Measurements from ENCODE around the gene SHISA4.
"Not testable (repeated sequence)": the region's sequence is repeated elsewhere in the genome, so short reads cannot be mapped to it uniquely, and the experiment has no call there.

Gene SHISA4

DNA sequence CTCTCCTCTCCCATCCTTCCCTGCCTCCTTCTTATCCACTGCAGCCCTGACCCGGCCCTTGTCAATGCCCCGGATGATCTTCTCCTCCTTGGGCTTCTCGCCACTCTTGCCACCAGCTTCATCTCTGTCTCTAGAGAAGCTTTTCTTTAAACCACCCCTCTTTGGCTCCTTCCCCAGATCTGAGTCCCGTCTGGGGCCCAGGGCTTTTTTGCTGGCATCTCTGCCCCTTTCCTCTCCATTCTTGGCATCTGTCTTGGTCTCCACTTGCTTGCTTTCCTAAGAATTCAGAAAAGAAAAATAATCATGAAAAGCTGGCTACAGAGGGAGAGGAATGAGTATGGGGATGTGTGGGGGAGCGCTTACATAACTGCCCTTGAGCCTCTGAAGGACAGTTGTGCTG is 11.8 kb downstream of the SHISA4 start:
- Histone ChIP-seq H3K27ac (no peak overlapping the region), H3K27me3 (peaks cover 8% of the 10 kb centered on the region), H3K4me3 (ENCODE audit: low read depth in 1 of 2, low read length in 1 of 2) (no peak overlapping the region), H3K9me3 (no peaks in the 10 kb centered on the region), H3K4me1 (ENCODE audit: control insufficient read depth in 1 of 2, insufficient read depth in 1 of 2, low read depth in 1 of 2, low read length in 1 of 2) (peaks cover 3 to 5% of the 10 kb centered on the region in 2 experiments), H3K36me3 (no peaks in the 10 kb centered on the region)
- TF ChIP-seq, protein P1, sequence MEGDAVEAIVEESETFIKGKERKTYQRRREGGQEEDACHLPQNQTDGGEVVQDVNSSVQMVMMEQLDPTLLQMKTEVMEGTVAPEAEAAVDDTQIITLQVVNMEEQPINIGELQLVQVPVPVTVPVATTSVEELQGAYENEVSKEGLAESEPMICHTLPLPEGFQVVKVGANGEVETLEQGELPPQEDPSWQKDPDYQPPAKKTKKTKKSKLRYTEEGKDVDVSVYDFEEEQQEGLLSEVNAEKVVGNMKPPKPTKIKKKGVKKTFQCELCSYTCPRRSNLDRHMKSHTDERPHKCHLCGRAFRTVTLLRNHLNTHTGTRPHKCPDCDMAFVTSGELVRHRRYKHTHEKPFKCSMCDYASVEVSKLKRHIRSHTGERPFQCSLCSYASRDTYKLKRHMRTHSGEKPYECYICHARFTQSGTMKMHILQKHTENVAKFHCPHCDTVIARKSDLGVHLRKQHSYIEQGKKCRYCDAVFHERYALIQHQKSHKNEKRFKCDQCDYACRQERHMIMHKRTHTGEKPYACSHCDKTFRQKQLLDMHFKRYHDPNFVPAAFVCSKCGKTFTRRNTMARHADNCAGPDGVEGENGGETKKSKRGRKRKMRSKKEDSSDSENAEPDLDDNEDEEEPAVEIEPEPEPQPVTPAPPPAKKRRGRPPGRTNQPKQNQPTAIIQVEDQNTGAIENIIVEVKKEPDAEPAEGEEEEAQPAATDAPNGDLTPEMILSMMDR (IDR thresholded peaks at IDR 0.05): no peak

DNA sequence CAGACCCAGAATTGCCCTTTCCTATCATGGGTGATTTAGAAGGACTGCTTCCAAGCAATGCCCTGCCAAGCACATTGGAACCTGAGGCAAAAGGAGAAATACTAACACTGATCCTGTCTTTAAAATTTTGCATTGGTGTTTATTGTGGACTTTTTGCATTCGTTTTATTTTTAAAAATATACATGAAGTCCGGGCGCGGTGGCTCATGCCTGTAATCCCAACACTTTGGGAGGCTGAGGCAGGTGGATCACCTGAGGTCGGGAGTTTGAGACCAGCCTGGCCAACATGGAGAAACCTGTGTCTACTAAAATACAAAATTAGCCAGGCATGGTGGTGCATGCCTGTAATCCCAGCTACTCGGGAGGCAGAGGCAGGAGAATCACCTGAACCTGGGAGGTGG is 12.3 kb downstream of the SHISA4 start:
- not testable (repeated sequence) for H3K36me3 ChIP-seq; H3K27ac ChIP-seq; H3K4me1 ChIP-seq (ENCODE audit: control insufficient read depth in 1 of 2, insufficient read depth in 1 of 2, low read depth in 1 of 2, low read length in 1 of 2); H3K4me3 ChIP-seq (ENCODE audit: low read depth in 1 of 2, low read length in 1 of 2); H3K9me3 ChIP-seq; H3K27me3 ChIP-seq

DNA sequence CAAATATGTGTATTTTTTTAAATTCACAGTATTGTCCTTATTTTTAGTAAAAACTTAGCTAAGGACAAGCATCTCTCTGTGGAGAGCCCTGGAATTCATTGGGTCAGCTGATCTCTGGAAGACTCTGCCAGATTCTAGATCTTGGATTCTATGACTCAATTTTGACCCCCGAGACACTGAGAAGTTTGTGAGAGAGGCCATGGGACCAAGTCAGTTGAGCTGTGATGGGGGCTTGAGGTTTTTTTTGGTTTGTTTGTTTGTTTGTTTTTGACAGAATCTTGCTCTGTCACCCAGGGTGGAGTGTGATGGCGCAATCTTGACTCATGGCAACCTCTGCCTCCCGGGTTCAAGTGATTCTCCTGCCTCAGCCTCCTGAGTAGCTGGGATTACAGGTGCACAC is 13.5 kb downstream of the SHISA4 start:
- Histone ChIP-seq H3K36me3 (no peaks in the 10 kb centered on the region), H3K4me1 (ENCODE audit: control insufficient read depth in 1 of 2, insufficient read depth in 1 of 2, low read depth in 1 of 2, low read length in 1 of 2) (no peaks in the 10 kb centered on the region), H3K27ac (no peak overlapping the region), H3K9me3 (no peaks in the 10 kb centered on the region), H3K27me3 (peaks cover 8% of the 10 kb centered on the region), H3K4me3 (ENCODE audit: low read depth in 1 of 2, low read length in 1 of 2) (no peak overlapping the region)
- TF ChIP-seq, protein P1 (IDR thresholded peaks at IDR 0.05): no peak

DNA sequence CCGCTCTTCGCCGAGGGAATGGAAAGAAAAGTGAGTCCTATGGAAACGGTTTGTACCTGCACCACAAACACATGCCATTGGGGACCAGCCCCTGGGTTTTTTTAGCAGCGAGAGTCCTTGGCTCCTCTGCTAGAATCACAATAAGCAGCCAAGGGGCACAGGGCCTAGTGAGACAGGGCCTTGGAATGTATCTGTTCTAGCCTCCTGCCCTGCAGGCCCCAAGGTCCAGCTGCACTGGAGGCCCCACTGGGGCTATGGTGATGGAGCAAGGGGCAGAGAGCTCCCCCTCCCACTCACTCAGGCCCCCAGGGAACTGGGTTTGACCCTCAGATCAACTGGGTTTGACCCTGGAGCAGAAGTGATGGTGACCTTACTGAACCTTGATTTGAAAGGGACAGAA is 14.4 kb downstream of the SHISA4 start:
- H3K4me3 ChIP-seq (ENCODE audit: low read depth in 1 of 2, low read length in 1 of 2): no peak overlapping the region
- no peak overlapping the region for H3K27ac ChIP-seq
- TF ChIP-seq, protein P1 (IDR thresholded peaks at IDR 0.05): no peak
- H3K4me1 ChIP-seq (ENCODE audit: control insufficient read depth in 1 of 2, insufficient read depth in 1 of 2, low read depth in 1 of 2, low read length in 1 of 2): no peaks in the 10 kb centered on the region
- no peaks in the 10 kb centered on the region for H3K36me3 ChIP-seq
- peaks cover 8% of the 10 kb centered on the region for H3K27me3 ChIP-seq
- H3K9me3 ChIP-seq: no peaks in the 10 kb centered on the region

DNA sequence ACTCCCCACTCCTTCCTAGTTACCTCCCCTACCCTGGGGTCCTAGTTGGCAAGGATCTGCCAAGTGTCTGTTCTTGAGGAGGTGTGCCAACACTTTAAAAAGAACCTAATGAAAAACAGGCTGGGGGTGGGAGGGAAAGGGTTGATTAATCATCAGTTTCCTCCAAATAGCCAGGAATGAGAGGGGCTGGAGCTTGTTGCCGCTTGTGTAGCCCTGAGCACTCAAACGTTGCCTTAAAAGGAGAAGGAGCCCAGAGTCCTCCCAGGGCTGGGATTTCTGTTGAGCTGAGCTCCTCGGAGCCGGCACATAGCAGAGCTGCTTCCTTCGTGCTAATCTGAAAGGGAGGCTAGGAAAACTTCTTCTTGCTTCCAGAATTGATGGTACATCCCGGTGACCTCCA is 15.9 kb downstream of the SHISA4 start:
- no peak overlapping the region for H3K27ac ChIP-seq
- H3K4me1 ChIP-seq (ENCODE audit: control insufficient read depth in 1 of 2, insufficient read depth in 1 of 2, low read depth in 1 of 2, low read length in 1 of 2): no peaks in the 10 kb centered on the region
- H3K36me3 ChIP-seq: no peaks in the 10 kb centered on the region
- no peaks in the 10 kb centered on the region for H3K9me3 ChIP-seq
- H3K4me3 ChIP-seq (ENCODE audit: low read depth in 1 of 2, low read length in 1 of 2): no peak overlapping the region
- TF ChIP-seq, protein P1 (IDR thresholded peaks at IDR 0.05): no peak
- H3K27me3 ChIP-seq: peaks cover 8% of the 10 kb centered on the region

DNA sequence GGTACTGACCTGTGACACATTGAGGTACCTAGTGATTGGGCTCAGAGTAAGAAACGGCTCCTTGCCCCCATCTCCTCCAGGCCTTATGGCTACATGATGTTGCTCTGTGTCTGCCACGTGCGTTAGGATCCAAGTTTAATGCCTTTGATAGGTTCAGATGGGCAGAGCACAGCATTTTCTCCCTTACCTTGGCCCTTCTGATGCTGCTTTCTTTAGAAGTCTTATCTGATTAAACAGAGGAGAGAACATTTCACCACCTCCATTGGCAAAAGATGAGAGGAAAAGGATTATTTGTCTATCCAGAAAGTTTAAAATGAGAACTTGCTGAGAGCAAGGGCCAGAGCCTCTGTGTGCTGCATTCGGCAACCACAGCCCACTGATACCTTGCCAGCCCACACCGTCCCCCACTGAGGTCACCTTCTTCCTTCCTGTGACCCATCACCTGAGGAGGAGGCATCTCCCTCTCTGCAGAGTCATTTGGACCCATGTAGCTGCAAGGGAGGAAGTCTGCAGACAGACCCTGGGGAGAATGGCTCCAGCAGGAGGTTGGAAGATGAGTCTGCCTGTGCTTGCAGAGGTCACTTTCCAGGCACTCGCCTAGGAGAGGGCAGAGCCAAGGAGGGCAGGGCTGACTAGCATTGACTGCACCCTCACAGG is 16.7 kb downstream of the SHISA4 start:
- Histone ChIP-seq H3K4me3 (ENCODE audit: low read depth in 1 of 2, low read length in 1 of 2) (no peak overlapping the region), H3K4me1 (ENCODE audit: control insufficient read depth in 1 of 2, insufficient read depth in 1 of 2, low read depth in 1 of 2, low read length in 1 of 2) (no peaks in the 10 kb centered on the region)

More for the DNA sequence above, 16.7 kb downstream of the SHISA4 start:
- no peaks in the 10 kb centered on the region for H3K36me3 ChIP-seq
- no peak overlapping the region for H3K27ac ChIP-seq
- no peaks in the 10 kb centered on the region for H3K9me3 ChIP-seq
- TF ChIP-seq, protein P1 (IDR thresholded peaks at IDR 0.05): no peak
- H3K27me3 ChIP-seq: peaks cover 6% of the 10 kb centered on the region
